HG03097 (cell line): ENCODE data around the gene TSC22D2.
"Not testable (repeated sequence)": the region's sequence is repeated elsewhere in the genome, so short reads cannot be mapped to it uniquely, and the experiment has no call there.

Experiments used
- ATAC-seq: cut with Tn5 transposase; IDR thresholded peaks from one replicate; pipeline ENCODE4 v1.9.1; 2021; ENCODE audit not compliant: unreplicated experiment, low FRiP score

TSC22D2 gene

GRCh38 chr3:150473161-150473560, 65.1 kb downstream of the TSC22D2 start:
- not testable (repeated sequence) for ATAC-seq

GRCh38 chr3:150479370-150479769, 71.3 kb downstream of the TSC22D2 start:
- no peak for ATAC-seq

DNA sequence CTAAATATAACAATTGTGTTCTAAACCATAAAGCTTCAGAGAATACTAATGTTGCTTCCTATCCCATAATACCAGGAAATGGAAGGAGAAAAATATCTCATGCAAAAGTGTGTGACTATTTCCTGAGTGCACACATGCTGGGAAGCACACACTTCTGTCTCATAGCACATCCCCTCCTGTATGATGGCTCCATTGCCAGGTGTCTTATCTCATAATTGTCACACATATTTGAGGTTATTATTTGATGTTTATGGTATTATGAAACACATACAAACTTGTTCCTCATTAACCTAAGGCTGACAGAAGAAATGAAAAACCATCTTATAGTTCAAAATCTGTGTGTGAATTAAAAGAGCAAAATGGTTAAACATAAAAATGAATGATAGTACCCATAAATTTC, 72.8 kb downstream of the TSC22D2 start:
- ATAC-seq: no peak

DNA sequence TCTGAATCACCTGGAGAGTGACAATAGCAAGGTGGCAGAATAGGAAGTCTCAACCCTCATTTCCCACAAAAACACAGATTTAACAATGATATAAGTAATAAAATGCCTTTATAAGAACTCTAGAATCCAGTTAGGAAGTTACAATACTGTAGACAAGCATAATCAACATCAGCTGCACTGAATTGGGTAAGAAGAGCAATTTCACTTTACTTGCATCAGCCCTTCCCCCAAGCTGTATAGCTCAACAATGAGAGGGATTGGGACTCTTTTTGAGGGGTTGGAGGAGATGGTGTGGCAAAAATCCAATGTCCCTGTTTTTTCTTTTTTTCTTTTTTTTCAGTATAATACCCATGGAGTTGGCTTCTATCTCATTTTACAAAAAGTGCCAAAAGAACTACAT, 75.1 kb downstream of the TSC22D2 start:
- no peak for ATAC-seq

DNA sequence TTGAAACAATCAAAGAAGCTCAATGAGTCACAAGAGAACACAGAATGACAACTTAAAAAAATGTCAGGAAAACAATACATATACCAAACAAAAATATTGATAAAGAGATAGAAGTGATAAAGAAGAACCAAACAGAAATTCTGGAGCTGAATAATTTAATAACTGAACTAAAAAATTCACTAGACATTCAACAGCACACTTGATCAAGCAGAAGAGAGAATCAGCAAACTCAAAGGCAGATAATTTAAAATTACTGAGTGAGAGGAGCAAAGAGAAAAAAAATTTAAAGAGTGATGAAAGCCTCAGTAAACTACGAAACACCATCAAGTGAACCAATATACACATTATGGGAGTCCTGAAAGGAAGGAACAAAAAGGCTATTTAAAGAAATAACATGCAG, 76.3 kb downstream of the TSC22D2 start:
- no peak for ATAC-seq

- ATAC-seq: no peak
Observed at GRCh38 chr3:150488867-150489266, 80.8 kb downstream of the TSC22D2 start.

- no peak for ATAC-seq
Observed at GRCh38 chr3:150490277-150490986, 82.3 kb downstream of the TSC22D2 start.

GRCh38 chr3:150494411-150494977, 86.4 kb downstream of the TSC22D2 start:
- ATAC-seq: no peak

- ATAC-seq: no peak
Observed at GRCh38 chr3:150495149-150495548, 87.1 kb downstream of the TSC22D2 start.

DNA sequence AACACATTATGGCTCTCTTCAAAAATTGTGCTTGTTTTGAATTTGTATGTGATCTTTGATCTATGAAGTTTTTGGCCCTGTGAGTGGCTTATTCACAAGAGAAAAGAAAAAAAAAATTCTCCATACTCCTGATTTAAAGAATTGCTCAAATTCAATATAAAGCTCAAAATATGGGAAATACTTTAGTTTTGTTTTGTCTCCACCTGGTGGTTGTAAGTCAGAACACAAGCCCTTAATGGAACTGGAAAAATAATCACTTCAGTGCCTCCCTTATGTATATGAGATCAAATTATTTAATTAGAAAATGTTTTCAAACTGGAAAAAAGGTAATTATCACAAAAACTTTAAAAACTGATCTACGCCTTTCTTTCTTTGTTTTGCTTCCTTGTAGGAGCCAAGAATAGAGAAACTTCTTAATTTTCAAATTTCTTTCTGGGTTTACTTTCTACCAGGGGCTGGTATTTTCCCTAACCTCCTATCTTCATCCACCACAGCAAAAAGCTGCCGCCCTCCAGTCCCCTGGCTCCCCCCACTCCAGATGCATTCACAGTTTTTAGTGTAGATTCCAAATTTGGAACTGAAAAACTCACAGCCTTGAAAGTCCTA, 87.6 kb downstream of the TSC22D2 start:
- no peak for ATAC-seq

DNA sequence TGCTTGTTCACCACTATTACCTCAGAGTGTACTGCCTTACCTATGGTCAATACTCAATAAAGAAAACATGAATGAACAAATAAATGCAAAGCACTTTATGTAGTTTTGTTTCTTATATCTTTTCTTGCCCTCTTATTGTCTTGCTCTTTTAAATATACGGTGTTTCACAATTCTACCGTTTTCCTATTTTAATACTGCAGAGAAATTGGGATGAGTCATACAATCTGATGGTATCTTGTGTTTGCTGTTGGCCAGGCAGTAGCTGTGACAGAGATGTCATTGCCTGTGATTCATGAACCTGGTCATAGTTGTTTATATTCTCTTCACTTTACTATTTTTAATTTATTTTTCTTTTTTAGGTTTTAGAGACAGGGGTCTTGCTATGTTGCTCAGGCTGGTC, 89.9 kb downstream of the TSC22D2 start:
- ATAC-seq: no peak

- not testable (repeated sequence) for ATAC-seq
Observed at GRCh38 chr3:150500960-150501359, 92.9 kb downstream of the TSC22D2 start.

DNA sequence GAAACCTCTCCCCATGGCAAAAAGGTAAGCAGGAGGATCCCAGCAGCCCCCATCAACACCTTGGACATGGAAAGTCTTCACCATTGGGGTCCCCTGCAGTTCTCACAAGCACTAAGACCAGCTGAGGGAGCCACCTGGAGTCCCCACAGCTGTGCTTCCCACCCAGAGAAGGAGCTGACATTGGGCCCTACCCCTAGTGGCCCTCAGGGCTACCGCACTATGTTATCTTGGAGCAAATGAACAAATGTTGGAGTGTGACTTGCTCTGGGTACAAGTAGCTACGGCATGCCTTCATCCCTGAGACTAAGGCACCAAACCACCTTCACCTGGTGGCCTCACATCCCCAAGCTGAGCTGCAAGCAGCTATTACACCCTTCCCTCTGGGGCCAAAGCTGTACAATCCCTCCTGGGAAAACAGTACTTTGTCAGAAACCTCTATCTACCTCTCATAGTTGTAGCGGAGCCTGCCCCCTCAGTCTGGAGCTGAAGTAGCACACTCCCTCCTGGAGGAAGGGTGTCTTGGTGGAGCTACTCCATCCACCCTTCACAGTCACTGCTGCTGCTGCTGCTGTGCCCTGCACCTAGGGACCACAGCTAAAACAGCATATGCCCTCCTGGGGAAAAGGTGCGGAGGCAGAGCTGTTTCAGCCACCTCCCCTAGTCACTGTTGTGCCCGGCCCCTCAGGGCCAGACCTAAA, 95.5 kb downstream of the TSC22D2 start:
- no peak for ATAC-seq

GRCh38 chr3:150504483-150504882, 96.4 kb downstream of the TSC22D2 start:
- no peak for ATAC-seq

GRCh38 chr3:150508401-150508800, 100.3 kb downstream of the TSC22D2 start:
- ATAC-seq: no peak

- no peak for ATAC-seq
Observed at GRCh38 chr3:150509780-150510179, 101.7 kb downstream of the TSC22D2 start.

GRCh38 chr3:150511122-150511821, 103.2 kb downstream of the TSC22D2 start:
- no peak for ATAC-seq

DNA sequence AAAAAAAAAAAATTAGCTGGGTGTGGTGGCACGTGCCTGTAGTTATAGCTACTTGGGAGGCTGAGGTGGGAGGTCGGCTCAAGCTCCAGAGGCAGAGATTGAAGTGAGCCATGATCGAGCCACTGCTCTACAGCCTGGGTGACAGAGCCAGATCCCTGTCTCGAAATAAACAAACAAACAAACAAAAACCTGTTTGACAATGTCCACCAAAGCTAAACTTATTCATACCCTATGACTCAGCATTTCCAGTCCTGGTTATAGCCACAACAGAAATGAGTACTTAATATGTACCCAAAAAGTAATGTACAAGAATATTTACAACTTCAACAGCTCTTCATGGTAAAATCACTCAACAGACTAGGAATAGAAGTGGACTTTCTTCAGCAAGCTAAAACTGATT, 107.1 kb downstream of the TSC22D2 start:
- ATAC-seq: no peak
